ENCODE measurements around the gene YKT6. TPM values are rescaled to one million over a fixed set of nuclear protein-coding genes. Genes with fewer than 3 reads are reported as not detected.

Gene YKT6
- total and polyA plus RNA-seq, 2 of the 8 experiments (the other 6 are each of a cell fraction or from before 2014, with no cell fraction given): 75.3 to 103 TPM

DNA sequence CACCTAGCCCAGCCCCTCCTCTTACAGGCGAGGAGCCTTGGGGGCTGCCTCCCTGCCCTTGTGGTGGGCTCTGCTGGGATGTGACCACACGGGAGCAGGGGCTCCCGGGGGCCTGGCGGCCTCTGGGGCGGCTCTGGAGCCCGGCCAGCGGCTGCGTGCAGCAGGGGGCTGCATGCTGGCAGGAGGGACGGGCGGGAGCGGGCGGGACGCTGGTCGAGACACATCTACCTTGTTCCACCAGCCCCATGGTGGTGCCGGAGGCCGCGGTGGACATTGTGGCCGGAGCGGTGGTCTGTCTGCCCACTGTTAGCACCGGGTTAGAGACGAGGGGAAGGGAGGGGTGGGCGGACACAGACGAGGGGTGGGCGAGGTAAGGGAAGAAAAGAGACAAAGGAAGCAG is 38.6 kb downstream of the YKT6 start (continued):
- TF ChIP-seq HDAC6 (IDR thresholded peaks at IDR 0.05; ENCODE audit: low read depth, low read length): no peak
- TF ChIP-seq RBBP5 (IDR thresholded peaks at IDR 0.05; ENCODE audit: borderline replicate concordance, low read depth, low read length): no peak
- TF ChIP-seq, protein P1, sequence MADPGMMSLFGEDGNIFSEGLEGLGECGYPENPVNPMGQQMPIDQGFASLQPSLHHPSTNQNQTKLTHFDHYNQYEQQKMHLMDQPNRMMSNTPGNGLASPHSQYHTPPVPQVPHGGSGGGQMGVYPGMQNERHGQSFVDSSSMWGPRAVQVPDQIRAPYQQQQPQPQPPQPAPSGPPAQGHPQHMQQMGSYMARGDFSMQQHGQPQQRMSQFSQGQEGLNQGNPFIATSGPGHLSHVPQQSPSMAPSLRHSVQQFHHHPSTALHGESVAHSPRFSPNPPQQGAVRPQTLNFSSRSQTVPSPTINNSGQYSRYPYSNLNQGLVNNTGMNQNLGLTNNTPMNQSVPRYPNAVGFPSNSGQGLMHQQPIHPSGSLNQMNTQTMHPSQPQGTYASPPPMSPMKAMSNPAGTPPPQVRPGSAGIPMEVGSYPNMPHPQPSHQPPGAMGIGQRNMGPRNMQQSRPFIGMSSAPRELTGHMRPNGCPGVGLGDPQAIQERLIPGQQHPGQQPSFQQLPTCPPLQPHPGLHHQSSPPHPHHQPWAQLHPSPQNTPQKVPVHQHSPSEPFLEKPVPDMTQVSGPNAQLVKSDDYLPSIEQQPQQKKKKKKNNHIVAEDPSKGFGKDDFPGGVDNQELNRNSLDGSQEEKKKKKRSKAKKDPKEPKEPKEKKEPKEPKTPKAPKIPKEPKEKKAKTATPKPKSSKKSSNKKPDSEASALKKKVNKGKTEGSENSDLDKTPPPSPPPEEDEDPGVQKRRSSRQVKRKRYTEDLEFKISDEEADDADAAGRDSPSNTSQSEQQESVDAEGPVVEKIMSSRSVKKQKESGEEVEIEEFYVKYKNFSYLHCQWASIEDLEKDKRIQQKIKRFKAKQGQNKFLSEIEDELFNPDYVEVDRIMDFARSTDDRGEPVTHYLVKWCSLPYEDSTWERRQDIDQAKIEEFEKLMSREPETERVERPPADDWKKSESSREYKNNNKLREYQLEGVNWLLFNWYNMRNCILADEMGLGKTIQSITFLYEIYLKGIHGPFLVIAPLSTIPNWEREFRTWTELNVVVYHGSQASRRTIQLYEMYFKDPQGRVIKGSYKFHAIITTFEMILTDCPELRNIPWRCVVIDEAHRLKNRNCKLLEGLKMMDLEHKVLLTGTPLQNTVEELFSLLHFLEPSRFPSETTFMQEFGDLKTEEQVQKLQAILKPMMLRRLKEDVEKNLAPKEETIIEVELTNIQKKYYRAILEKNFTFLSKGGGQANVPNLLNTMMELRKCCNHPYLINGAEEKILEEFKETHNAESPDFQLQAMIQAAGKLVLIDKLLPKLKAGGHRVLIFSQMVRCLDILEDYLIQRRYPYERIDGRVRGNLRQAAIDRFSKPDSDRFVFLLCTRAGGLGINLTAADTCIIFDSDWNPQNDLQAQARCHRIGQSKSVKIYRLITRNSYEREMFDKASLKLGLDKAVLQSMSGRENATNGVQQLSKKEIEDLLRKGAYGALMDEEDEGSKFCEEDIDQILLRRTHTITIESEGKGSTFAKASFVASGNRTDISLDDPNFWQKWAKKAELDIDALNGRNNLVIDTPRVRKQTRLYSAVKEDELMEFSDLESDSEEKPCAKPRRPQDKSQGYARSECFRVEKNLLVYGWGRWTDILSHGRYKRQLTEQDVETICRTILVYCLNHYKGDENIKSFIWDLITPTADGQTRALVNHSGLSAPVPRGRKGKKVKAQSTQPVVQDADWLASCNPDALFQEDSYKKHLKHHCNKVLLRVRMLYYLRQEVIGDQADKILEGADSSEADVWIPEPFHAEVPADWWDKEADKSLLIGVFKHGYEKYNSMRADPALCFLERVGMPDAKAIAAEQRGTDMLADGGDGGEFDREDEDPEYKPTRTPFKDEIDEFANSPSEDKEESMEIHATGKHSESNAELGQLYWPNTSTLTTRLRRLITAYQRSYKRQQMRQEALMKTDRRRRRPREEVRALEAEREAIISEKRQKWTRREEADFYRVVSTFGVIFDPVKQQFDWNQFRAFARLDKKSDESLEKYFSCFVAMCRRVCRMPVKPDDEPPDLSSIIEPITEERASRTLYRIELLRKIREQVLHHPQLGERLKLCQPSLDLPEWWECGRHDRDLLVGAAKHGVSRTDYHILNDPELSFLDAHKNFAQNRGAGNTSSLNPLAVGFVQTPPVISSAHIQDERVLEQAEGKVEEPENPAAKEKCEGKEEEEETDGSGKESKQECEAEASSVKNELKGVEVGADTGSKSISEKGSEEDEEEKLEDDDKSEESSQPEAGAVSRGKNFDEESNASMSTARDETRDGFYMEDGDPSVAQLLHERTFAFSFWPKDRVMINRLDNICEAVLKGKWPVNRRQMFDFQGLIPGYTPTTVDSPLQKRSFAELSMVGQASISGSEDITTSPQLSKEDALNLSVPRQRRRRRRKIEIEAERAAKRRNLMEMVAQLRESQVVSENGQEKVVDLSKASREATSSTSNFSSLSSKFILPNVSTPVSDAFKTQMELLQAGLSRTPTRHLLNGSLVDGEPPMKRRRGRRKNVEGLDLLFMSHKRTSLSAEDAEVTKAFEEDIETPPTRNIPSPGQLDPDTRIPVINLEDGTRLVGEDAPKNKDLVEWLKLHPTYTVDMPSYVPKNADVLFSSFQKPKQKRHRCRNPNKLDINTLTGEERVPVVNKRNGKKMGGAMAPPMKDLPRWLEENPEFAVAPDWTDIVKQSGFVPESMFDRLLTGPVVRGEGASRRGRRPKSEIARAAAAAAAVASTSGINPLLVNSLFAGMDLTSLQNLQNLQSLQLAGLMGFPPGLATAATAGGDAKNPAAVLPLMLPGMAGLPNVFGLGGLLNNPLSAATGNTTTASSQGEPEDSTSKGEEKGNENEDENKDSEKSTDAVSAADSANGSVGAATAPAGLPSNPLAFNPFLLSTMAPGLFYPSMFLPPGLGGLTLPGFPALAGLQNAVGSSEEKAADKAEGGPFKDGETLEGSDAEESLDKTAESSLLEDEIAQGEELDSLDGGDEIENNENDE (IDR thresholded peaks at IDR 0.05; ENCODE audit: insufficient replicate concordance, low read length): no peak
- TF ChIP-seq SP4 (IDR thresholded peaks at IDR 0.05; ENCODE audit: low read length): no peak

All from H1 (cell line).